OCI-LY3 (cell line): ENCODE data around the gene COL26A1.

ENCODE experiments used
- CTCF ChIP-seq: fragments of 200-600, 300-600 bp; sonication (generic); IDR thresholded peaks from 2 replicates; pipeline ENCODE4 v1.5.1; 2014; ENCODE audit warnings: antibody characterized with exemption, low read length, low read depth
- EZH2phosphoT487 ChIP-seq: fragments of 200-600 bp; shearing (Covaris generic); IDR thresholded peaks from 2 replicates; pipeline ENCODE4 v1.6.1; 2018; ENCODE audit warnings: antibody characterized with exemption, mixed run types, low read depth

GRCh38 chr7:101465576-101466196 lies 103.0 kb downstream of the COL26A1 start:
- TF ChIP-seq CTCF = no peak
- no peak for TF ChIP-seq EZH2phosphoT487
